NCI-H128 (cell line): ENCODE results near the gene NPBWR2.

ENCODE experiments used
- DNase-seq: peaks from one replicate; lab custom pipeline; 2025; ENCODE audit not compliant: unreplicated experiment; lab: John Stamatoyannopoulos, UW

NPBWR2 gene

DNA sequence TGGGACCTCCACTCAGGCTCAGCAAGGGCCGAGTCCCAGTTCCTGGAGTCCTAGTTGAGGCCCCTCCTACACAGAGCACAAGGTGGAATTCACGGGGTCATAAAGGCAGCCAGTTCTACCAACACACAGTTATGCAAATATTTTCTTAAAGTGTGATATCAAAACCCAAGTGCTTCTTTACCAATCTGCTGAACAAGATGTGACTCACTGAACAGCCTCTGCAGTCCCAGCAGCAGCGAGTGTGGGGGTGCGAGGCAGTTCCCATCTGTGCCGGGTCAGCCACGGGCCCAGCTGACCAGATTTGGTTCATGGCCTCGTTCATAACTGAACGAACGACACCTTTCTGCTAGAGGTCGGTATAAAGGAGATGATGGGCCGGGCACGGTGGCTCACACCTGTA, 48.8 kb downstream of the NPBWR2 start:
- no peak for DNase-seq

DNA sequence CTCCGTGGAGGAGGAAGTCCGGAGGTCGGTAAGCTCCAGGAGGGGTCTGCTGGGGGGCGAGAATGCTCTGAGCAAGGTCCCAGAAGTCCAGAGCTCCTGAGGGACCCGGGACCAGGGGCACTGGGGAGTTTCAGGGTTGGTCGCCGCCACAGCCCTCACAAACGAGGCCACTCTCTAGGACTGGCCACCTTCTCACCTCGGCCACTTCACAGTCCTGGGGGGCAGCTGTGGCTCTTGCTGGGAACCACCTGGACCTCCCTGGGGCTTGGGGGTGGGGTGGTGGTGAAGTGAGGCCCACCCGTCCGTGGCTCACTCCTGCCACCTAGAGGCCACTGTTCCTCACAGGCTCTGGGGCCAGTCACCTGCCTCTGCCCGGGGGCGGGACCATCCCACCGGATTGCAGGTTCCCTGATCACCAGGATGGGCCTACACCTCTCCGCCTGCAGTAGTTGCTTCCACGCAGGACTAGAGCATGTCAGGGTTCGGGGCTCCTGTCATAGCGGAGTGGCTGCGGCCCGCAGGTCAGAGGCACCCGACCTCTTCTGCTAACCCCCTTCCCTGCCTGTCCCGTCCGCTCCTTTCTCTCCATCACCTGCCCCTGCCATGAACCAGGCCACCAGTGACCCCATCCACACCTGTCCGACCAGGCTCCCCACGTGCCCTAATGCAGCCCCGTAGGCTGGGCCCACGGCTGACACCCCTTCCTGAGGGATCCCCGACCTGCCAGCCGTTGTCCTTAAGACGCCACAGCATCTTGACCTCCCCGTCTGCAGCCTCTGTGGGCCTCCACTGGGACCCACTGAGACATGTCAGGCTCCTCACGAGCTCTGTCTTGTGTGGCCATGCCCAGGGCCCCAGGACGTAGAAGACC, 49.5 kb downstream of the NPBWR2 start:
- peak; percentile 41 for DNase-seq

DNA sequence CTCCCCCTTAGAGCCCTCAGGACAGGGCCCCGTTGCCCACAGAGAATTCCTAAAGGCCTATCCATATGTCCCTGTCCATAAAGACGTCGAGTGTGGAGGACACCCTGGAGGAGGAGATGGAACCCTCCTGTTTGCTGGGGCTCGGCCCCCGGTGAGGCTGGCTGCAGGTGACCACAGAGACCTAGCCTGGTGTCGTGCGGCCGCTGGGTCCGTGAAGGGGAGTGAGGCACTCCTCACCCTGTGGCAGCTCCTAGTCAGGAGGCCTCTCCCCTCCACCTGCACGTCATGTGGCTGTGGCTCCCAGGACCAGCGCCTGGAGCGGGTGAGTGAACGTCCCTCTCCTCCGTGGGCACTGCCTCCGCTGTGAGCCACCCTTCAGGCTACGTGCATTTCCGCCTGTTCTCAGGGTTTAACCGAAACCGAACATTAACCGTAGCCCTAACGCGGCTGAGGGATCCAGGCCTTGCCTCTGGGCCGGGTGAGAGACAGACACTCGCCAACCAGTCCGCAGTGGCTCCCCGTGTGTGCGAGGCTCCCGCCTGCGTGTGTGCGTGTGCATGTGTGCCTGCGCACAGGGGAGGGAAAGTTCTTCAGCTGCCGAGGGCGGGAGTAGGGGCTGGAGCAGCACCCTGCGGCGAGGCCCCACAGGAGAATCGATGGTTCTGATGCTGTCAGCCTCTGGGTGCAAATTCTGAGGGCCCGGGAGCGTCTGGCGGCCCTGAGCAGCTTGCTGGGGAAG, 50.3 kb downstream of the NPBWR2 start:
- no peak for DNase-seq

DNA sequence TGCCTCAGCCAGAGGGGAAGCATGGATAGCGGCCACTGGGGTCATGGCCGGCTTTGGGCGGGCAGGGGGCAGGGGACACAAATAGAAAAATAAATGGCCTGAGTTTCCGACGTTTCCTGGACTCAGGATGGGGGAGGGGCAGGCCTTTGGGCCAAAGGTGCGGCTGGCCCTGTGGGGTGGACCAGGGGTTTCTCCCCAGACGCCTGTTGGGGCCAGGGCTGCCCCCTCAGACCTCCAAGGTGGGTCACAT, 50.8 kb downstream of the NPBWR2 start:
- DNase-seq: no peak

DNA sequence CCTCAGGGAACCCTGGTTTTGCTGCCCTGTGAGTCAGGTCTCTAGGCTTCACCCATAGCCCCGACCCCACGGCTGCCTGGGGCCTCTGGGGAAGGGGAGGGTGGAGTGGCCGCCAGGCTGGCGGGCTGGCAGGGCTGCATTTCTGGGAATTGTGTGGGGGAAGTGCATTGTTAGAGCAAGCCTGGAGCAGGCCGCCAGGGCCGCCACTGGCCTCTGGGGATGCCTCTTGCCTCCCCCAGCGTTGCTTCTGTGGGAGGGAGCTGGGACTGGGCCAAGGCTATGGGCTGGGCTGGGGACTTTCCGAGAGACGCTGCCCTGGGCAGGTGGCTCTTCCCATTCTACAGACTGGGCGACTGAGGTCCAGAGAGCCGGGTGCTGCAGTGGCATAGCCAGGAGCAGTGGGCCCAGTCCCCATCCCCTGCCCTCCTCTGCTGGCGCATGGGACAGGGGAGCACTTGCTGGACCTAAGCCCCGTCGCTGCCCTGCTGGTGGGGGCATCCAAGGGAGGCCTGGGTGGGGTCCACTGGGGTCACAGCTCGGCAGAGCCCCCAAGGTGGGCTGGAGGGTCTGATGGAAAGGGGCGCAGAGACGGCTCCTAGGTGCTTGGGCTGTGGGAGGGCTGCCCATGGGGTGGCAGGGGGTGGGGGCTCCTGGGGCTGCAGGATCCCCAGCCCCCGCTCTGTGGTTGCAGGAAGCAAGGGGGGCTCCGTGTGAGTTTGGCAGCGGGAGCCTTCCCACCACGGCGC, 51.3 kb downstream of the NPBWR2 start:
- DNase-seq: no peak

DNA sequence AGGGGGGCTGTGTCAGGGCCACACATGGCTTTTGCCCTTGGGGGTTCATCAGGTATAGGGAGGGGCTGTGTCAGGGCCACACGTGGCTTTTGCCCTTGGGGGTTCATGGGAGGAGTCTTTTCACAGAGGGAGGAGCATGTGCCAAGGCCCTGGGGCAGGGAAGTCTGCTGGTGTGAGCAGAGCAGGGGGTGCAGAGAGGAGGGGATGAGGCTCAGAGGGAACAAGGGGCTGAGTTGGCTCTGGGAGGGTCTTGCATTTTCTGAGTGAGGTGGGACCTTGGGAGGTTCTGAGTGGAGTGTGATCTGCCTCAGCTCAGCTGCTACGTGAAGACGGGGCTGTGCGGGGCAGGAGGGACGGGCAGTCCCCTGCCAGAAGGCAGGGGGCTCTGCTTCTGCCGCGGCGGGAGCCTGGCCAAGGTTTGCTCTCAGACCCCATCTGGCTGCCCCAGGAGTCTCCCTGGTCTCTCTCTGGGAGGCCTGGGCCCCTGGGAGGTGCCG, 51.9 kb downstream of the NPBWR2 start:
- DNase-seq: no peak

DNA sequence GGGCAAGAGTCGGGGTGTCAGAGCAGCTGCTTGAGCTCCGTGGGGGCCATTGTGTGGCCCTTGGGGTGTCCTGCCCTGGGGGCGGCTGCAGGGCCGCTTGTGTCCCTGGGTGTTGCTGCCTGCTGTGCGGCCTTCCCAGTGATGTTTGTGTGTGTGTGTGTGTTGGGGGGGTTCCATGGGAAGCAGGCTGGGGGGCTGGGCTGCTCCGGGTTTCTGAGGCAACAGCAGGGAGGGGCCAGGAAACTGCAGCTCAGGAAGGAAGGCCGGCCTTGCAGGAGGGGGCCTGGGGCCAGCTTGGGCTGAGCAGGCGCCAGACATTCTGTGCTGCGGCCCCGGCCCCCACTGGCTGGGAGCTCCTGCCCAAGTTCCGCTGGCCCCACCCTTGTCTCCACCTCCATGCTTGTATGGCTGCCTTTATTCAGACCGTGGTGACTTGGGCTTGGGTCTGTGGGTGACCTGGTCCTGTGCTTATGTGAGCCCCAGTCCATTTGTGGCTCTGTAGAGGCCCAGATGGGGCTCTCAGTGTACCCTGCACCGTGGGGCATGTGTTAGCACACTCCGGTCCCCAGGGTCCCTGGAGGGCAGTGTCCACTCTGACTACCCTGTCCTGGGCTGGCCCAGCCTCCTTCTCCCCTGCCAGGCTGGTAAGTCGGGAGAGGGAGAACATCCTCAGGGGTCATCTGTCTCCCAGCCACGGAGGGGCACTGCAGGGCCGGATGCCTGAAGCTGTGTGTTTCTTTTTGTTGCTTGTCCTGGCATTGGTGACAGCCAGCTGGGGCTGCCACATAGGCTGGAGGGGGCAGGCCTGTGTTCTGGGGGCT, 53.3 kb downstream of the NPBWR2 start:
- DNase-seq: no peak
